Measurements from ENCODE around the gene CNTNAP4.

Gene CNTNAP4

DNA sequence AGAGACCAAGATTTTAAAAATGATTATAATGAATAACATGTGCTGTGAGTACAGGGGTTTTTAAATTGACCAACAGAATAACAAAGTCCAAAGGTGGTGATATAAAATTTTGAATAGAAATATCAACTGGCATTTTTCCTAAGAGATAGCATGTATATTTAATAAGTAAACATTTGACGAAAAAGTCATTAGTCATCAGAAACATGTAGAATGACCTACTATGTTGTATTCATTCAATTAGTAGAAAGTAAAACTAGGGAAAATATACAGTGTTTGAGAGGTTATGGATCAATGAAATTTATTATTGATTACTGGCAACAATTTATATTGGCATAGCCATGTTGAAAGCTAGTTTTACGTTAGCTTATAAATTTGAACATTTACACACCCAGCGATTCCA lies 30.6 kb upstream of the CNTNAP4 start:
- no peaks in the 10 kb centered on the region for H3K36me3 ChIP-seq (ENCODE audit: insufficient read depth)
- H3K4me3 ChIP-seq (IDR thresholded peaks at IDR 0.05; ENCODE audit: insufficient read depth, low read depth, low read length) = no peak overlapping the region
- TF ChIP-seq, protein P1, sequence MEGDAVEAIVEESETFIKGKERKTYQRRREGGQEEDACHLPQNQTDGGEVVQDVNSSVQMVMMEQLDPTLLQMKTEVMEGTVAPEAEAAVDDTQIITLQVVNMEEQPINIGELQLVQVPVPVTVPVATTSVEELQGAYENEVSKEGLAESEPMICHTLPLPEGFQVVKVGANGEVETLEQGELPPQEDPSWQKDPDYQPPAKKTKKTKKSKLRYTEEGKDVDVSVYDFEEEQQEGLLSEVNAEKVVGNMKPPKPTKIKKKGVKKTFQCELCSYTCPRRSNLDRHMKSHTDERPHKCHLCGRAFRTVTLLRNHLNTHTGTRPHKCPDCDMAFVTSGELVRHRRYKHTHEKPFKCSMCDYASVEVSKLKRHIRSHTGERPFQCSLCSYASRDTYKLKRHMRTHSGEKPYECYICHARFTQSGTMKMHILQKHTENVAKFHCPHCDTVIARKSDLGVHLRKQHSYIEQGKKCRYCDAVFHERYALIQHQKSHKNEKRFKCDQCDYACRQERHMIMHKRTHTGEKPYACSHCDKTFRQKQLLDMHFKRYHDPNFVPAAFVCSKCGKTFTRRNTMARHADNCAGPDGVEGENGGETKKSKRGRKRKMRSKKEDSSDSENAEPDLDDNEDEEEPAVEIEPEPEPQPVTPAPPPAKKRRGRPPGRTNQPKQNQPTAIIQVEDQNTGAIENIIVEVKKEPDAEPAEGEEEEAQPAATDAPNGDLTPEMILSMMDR (conservative IDR thresholded peaks at IDR 0.05; ENCODE audit: low read depth, low read length) = no peak
- H3K27ac ChIP-seq = no peak overlapping the region
- H4K20me1 ChIP-seq (ENCODE audit: insufficient read depth) = no peaks in the 10 kb centered on the region
- no peak overlapping the region for H3K4me2 ChIP-seq
- no peak overlapping the region for H3K9ac ChIP-seq
- H2AFZ ChIP-seq (ENCODE audit: low read depth) = no peak overlapping the region
- H3K27me3 ChIP-seq (ENCODE audit: insufficient read depth, low read depth) = no peaks in the 10 kb centered on the region
- H3K79me2 ChIP-seq (ENCODE audit: insufficient read depth, low read depth) = no peaks in the 10 kb centered on the region
- H3K4me1 ChIP-seq (ENCODE audit: low read depth, poor library complexity, severe bottlenecking) = no peaks in the 10 kb centered on the region

DNA sequence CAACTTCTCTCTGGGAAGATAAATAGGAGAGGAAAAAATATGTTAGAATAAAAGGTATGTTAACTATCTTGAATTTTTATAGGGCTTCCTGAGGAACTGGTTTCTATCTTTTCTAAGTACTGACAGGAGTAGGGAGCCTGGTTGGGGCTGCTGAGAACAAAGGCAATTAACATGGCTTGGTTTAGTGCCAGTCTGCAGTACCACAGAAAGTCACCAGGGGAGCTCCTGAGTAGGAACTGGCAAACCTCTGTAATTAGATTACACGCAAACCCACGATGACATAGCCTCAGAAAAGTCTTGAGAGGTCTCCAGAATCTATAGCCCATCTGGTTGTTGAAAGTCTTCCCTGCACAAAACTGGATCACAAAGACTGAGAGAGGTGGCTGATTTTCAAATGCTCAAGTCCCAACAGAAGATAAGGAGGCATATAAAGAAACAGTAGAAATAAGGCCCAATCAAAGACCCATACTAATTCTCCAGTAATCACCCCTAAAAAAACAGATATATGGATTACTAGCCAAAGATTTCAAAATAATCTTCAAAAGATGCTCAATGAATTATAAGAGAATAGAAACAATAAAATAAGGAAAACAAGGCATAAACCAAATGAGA lies 11.7 kb upstream of the CNTNAP4 start:
- H3K4me2 ChIP-seq = no peak overlapping the region
- H4K20me1 ChIP-seq (ENCODE audit: insufficient read depth) = no peaks in the 10 kb centered on the region
- H2AFZ ChIP-seq (ENCODE audit: low read depth) = no peak overlapping the region
- H3K79me2 ChIP-seq (ENCODE audit: insufficient read depth, low read depth) = no peaks in the 10 kb centered on the region
- peaks cover 8% of the 10 kb centered on the region for H3K4me1 ChIP-seq (ENCODE audit: low read depth, poor library complexity, severe bottlenecking)
- H3K9ac ChIP-seq = no peak overlapping the region
- no peak overlapping the region for H3K4me3 ChIP-seq (IDR thresholded peaks at IDR 0.05; ENCODE audit: insufficient read depth, low read depth, low read length)
- no peaks in the 10 kb centered on the region for H3K36me3 ChIP-seq (ENCODE audit: insufficient read depth)
- no peak overlapping the region for H3K27ac ChIP-seq
- TF ChIP-seq, protein P1 (conservative IDR thresholded peaks at IDR 0.05; ENCODE audit: low read depth, low read length) = peak; percentile 79
- H3K27me3 ChIP-seq (ENCODE audit: insufficient read depth, low read depth) = no peaks in the 10 kb centered on the region

DNA sequence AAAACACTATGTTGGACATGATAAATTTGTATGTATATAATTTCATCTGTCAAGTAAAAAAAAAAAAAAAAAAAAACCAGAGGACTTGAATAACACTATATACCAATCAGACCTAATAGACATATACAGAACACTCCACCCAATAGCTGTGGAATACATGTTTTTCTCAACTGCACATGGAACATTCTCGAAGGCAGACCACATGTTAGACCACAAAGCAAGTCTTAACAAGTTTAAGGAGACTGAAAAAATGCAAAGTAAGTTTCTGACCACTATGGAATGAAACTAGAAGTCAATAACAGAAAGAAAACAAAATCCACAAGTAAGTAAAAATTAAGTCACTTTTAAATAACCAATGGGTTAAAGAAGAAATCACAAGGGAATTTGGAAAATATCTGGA lies 8.4 kb upstream of the CNTNAP4 start:
- Histone ChIP-seq H3K4me2 (peak overlapping the region; percentile 10; the same call in 1 of the 2 replicates), H3K4me1 (ENCODE audit: low read depth, poor library complexity, severe bottlenecking) (peaks cover 8% of the 10 kb centered on the region), H3K36me3 (ENCODE audit: insufficient read depth) (no peaks in the 10 kb centered on the region), H2AFZ (ENCODE audit: low read depth) (no peak overlapping the region), H3K9ac (no peak overlapping the region), H3K27ac (no peak overlapping the region), H4K20me1 (ENCODE audit: insufficient read depth) (no peaks in the 10 kb centered on the region), H3K79me2 (ENCODE audit: insufficient read depth, low read depth) (no peaks in the 10 kb centered on the region), H3K4me3 (IDR thresholded peaks at IDR 0.05; ENCODE audit: insufficient read depth, low read depth, low read length) (no peak overlapping the region), H3K27me3 (ENCODE audit: insufficient read depth, low read depth) (no peaks in the 10 kb centered on the region)
- TF ChIP-seq, protein P1 (conservative IDR thresholded peaks at IDR 0.05; ENCODE audit: low read depth, low read length) = no peak

DNA sequence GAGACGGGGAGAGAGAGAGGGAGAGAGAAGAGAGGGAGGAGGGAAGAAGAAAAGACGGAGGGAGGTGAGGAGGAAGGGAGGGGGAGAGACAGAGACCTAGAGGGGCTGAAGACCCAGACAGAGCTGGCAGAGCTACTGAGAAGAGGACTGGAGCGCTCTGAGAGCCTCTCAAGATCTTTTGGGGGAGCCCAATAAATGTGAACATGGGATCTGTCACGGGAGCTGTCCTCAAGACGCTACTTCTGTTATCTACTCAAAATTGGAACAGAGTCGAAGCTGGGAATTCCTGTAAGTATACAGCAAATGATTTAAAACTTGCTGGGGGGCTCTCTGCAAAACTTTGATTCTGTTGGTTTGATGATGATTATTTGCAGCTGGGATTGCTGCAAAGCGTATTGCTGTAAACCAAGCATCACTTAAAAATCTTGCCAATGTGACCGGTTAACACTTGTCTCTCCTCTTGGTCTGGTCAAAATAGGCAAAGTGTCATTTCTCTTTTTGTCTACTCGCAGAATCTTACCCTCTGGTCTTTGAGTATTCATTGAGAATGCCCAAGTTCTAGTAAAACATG lies 344 bp downstream of the CNTNAP4 start:
- Histone ChIP-seq H3K4me1 (ENCODE audit: low read depth, poor library complexity, severe bottlenecking) (no peaks in the 10 kb centered on the region), H2AFZ (ENCODE audit: low read depth) (no peak overlapping the region), H3K36me3 (ENCODE audit: insufficient read depth) (no peaks in the 10 kb centered on the region), H3K27ac (no peak overlapping the region), H3K4me2 (no peak overlapping the region), H3K27me3 (ENCODE audit: insufficient read depth, low read depth) (no peaks in the 10 kb centered on the region), H3K4me3 (IDR thresholded peaks at IDR 0.05; ENCODE audit: insufficient read depth, low read depth, low read length) (no peak overlapping the region), H3K9ac (no peak overlapping the region), H3K79me2 (ENCODE audit: insufficient read depth, low read depth) (no peaks in the 10 kb centered on the region), H4K20me1 (ENCODE audit: insufficient read depth) (no peaks in the 10 kb centered on the region)
- TF ChIP-seq, protein P1 (conservative IDR thresholded peaks at IDR 0.05; ENCODE audit: low read depth, low read length) = no peak
